ENCODE data around the gene TYW5.

Gene TYW5

DNA sequence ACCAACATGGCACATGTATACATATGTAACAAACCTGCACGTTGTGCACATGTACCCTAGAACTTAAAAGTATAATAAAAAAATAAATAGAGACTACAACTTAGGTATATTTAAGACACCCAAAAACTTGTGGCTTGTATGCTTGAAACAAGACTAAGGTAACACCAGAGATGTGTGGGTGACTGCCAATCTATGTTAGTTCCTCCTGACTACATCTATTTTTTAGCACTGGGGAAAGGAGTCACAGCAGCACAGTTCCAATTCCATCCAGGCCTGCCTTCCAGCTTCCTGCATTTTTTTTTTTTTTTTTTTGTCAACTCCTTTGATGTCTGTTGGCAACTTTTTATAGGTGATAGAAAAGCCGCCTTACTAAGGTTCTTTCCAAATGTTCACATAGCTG, 26.0 kb downstream of the TYW5 start:
- Histone ChIP-seq H3K36me3 (ENCODE audit: control insufficient read depth, insufficient read depth, low read length) (peaks cover 4% of the 10 kb centered on the region), H3K27me3 (replicated peaks; ENCODE audit: control insufficient read depth, insufficient read depth, low read length) (no peaks in the 10 kb centered on the region), H3K4me3 (replicated peaks; ENCODE audit: low read depth, low read length) (no peak overlapping the region)
- DNase-seq (ENCODE audit: extremely low read depth, insufficient read length): no peak
- TF ChIP-seq, protein P1, sequence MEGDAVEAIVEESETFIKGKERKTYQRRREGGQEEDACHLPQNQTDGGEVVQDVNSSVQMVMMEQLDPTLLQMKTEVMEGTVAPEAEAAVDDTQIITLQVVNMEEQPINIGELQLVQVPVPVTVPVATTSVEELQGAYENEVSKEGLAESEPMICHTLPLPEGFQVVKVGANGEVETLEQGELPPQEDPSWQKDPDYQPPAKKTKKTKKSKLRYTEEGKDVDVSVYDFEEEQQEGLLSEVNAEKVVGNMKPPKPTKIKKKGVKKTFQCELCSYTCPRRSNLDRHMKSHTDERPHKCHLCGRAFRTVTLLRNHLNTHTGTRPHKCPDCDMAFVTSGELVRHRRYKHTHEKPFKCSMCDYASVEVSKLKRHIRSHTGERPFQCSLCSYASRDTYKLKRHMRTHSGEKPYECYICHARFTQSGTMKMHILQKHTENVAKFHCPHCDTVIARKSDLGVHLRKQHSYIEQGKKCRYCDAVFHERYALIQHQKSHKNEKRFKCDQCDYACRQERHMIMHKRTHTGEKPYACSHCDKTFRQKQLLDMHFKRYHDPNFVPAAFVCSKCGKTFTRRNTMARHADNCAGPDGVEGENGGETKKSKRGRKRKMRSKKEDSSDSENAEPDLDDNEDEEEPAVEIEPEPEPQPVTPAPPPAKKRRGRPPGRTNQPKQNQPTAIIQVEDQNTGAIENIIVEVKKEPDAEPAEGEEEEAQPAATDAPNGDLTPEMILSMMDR (IDR thresholded peaks at IDR 0.05; ENCODE audit: insufficient read depth, low read length, poor library complexity, severe bottlenecking): no peak

DNA sequence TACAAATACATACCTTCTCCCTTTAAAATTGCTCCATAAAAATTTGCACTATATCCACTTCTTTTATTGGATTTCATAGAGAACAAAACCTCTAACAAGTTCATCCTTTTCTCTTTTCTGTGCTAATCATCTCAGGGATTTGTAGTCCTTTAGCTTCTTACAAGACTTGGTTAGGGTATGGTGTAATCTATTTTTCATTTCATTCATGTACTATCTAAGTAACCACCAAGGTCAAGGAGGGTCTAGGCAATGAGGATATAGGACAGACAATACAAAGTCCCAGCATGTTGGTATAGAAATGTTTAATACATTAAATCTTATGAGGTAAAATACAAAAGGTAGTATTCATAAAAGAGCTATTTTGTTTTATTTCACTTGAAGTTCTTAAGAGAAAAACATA, 26.7 kb downstream of the TYW5 start:
- TF ChIP-seq, protein P1 (IDR thresholded peaks at IDR 0.05; ENCODE audit: insufficient read depth, low read length, poor library complexity, severe bottlenecking): no peak
- Histone ChIP-seq H3K27me3 (replicated peaks; ENCODE audit: control insufficient read depth, insufficient read depth, low read length) (no peaks in the 10 kb centered on the region), H3K36me3 (ENCODE audit: control insufficient read depth, insufficient read depth, low read length) (peaks cover 4% of the 10 kb centered on the region), H3K4me3 (replicated peaks; ENCODE audit: low read depth, low read length) (no peak overlapping the region)
- no peak for DNase-seq (ENCODE audit: extremely low read depth, insufficient read length)

DNA sequence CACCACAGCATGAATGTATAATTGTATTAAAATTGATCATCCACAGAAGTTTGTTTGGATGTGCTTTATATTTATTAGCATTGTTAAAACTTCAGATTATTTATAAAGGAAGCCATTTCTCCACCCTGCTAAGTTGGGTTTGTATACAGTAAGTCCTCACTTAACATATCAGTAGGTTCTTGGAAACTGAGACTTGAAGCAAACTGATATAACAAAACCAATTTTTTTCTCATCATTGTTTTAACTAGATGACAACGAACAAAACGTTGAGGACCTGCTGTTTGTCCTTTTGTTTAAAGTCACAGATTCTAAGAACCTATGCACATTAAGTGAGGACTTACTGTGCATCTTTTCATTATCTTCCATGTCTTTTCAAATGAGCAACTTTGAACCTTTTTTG, 27.1 kb downstream of the TYW5 start:
- Histone ChIP-seq H3K4me3 (replicated peaks; ENCODE audit: low read depth, low read length) (no peak overlapping the region), H3K27me3 (replicated peaks; ENCODE audit: control insufficient read depth, insufficient read depth, low read length) (no peaks in the 10 kb centered on the region), H3K36me3 (ENCODE audit: control insufficient read depth, insufficient read depth, low read length) (peaks cover 4% of the 10 kb centered on the region)
- TF ChIP-seq, protein P1 (IDR thresholded peaks at IDR 0.05; ENCODE audit: insufficient read depth, low read length, poor library complexity, severe bottlenecking): no peak
- DNase-seq (ENCODE audit: extremely low read depth, insufficient read length): no peak

DNA sequence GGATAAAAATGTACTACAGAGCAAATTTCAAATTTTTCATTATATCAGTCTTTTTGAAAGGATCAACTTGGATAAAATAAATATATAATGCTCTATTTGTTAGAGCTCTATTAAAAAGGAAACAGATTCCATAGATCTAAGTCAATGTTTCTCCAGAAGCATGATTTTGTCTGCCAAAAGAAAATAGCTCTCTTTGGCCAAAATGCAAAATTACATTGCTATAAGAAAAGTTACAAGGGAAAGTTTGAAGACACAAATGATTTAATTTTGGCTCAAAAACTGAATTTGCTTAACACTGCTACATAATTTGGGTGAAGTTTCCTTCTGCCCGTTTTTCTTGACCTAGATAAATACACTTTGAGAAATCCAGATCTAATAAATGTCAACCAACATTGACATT, 28.5 kb downstream of the TYW5 start:
- peaks cover 1% of the 10 kb centered on the region; the same call in 1 of the 2 replicates for H3K36me3 ChIP-seq (ENCODE audit: control insufficient read depth, insufficient read depth, low read length)
- no peak for DNase-seq (ENCODE audit: extremely low read depth, insufficient read length)
- TF ChIP-seq, protein P1 (IDR thresholded peaks at IDR 0.05; ENCODE audit: insufficient read depth, low read length, poor library complexity, severe bottlenecking): no peak

DNA sequence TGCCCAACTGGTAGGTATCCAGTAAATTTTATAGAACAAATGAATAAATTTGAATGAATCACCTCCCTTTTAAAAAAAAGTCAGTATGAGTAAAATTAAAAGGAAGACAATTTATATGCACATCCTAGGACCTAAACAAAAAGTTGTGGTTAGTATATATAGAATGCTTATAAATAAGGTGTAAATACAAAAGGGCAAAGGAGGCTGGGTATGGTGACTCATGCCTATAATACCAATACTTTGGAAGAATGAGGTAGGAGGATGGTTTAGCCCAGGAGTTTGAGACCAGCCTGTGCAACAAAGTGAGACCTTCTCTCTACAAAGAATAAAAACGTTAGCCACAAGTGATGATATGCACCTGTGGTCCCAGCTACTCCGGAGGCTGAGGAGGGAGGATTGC, 31.4 kb downstream of the TYW5 start:
- DNase-seq (ENCODE audit: extremely low read depth, insufficient read length): no peak
- TF ChIP-seq, protein P1 (IDR thresholded peaks at IDR 0.05; ENCODE audit: insufficient read depth, low read length, poor library complexity, severe bottlenecking): no peak
- H3K27me3 ChIP-seq (replicated peaks; ENCODE audit: control insufficient read depth, insufficient read depth, low read length): no peaks in the 10 kb centered on the region
- H3K36me3 ChIP-seq (ENCODE audit: control insufficient read depth, insufficient read depth, low read length): peaks cover 1% of the 10 kb centered on the region
- no peak overlapping the region for H3K4me3 ChIP-seq (replicated peaks; ENCODE audit: low read depth, low read length)

More for the DNA sequence above, 28.5 kb downstream of the TYW5 start:
- Histone ChIP-seq H3K4me3 (replicated peaks; ENCODE audit: low read depth, low read length) (no peak overlapping the region), H3K27me3 (replicated peaks; ENCODE audit: control insufficient read depth, insufficient read depth, low read length) (no peaks in the 10 kb centered on the region)

DNA sequence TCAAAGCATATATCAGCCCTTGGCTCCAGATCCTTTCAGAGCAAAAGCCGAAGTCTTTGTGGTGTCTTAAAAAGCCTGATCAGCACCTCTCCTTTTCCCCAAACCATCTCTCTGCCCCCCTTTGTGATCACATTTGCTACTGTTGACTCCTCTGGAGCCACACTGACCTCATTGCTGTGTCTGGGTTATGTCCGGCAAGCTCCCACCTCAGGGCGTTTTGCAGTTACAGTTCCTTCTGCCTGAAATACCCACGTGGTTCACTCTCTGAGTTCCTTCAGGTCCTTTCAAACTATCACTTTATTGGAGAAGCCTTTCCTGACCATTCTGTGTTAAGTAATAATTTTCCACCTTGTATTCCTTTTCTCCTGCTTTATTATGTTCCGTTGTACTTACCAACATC, 32.4 kb downstream of the TYW5 start:
- no peak for DNase-seq (ENCODE audit: extremely low read depth, insufficient read length)
- Histone ChIP-seq H3K4me3 (replicated peaks; ENCODE audit: low read depth, low read length) (no peak overlapping the region), H3K27me3 (replicated peaks; ENCODE audit: control insufficient read depth, insufficient read depth, low read length) (no peaks in the 10 kb centered on the region), H3K36me3 (ENCODE audit: control insufficient read depth, insufficient read depth, low read length) (peaks cover 1% of the 10 kb centered on the region)
- TF ChIP-seq, protein P1 (IDR thresholded peaks at IDR 0.05; ENCODE audit: insufficient read depth, low read length, poor library complexity, severe bottlenecking): no peak

All from GM06990 (cell line).